Common myeloid progenitor, CD34-positive (primary cell): ENCODE data around the gene AGBL1.

Experiments
- CTCF ChIA-PET: fragments of 350-600 bp; sonication (Branson Sonifier 250); formaldehyde crosslinking; loops from one replicate; lab custom pipeline; 2021; ENCODE audit warnings: antibody characterized with exemption; lab: Charles Lee
- POLR2A ChIA-PET: fragments of 350-600 bp; sonication (Branson Sonifier 250); formaldehyde crosslinking; loops from one replicate; lab custom pipeline; 2021; ENCODE audit warnings: antibody characterized with exemption; lab: Charles Lee
- DNase-seq, 3 donors: peaks; one replicate each; pipeline versions ENCODE4 v3.0.0 to v3.0.0-alpha.2; 2013
- H3K27ac ChIP-seq, 2 experiments: 1 replicate in 1 of 2; 2 replicates in 1 of 2; pipeline ENCODE4 v1.7.0; 2013; ENCODE audit warnings: inconsistent platforms in 2 of 2, low read length in 2 of 2, mild to moderate bottlenecking in 2 of 2, low read depth in 1 of 2, moderate library complexity in 1 of 2; ENCODE audit not compliant: severe bottlenecking in 2 of 2, insufficient read depth in 1 of 2, poor library complexity in 1 of 2
- H3K27me3 ChIP-seq, 5 experiments: replicated peaks in 2 of 5; 1 replicate in 3 of 5; 2 replicates in 2 of 5; pipeline versions ENCODE4 v1.6.1 to v1.7.0; 2013; ENCODE audit warnings: low read length in 4 of 5, mild to moderate bottlenecking in 2 of 5, moderate library complexity in 2 of 5, inconsistent platforms in 1 of 5; ENCODE audit not compliant: insufficient read depth in 5 of 5, control insufficient read depth in 4 of 5
- H3K36me3 ChIP-seq, 4 experiments: 1 replicate in 2 of 4; 2 replicates in 2 of 4; pipeline versions ENCODE4 v1.6.1 to v1.7.0; 2013; ENCODE audit warnings: low read length in 3 of 4, control low read depth in 1 of 4, mild to moderate bottlenecking in 1 of 4; ENCODE audit not compliant: control insufficient read depth in 4 of 4, insufficient read depth in 4 of 4
- H3K4me1 ChIP-seq, 4 experiments: 1 replicate in 3 of 4; 2 replicates in 1 of 4; pipeline versions ENCODE4 v1.6.1 to v1.7.1; 2013; ENCODE audit warnings: low read length in 3 of 4, mild to moderate bottlenecking in 3 of 4, control low read depth in 1 of 4, inconsistent platforms in 1 of 4, moderate library complexity in 1 of 4; ENCODE audit not compliant: control insufficient read depth in 4 of 4, insufficient read depth in 4 of 4; ENCODE audit errors: control extremely low read depth in 1 of 4
- H3K4me3 ChIP-seq, 7 experiments: 1 replicate in 4 of 7; 2 replicates in 3 of 7; pipeline versions ENCODE4 v1.5.1 to v1.7.0; 2013; ENCODE audit warnings: mild to moderate bottlenecking in 7 of 7, low read length in 6 of 7, moderate library complexity in 6 of 7, inconsistent platforms in 2 of 7, low read depth in 2 of 7, control low read depth in 1 of 7; ENCODE audit not compliant: insufficient read depth in 4 of 7, control insufficient read depth in 1 of 7; ENCODE audit errors: extremely low read depth in 1 of 7
- H3K9me3 ChIP-seq, 5 experiments: 1 replicate in 4 of 5; 2 replicates in 1 of 5; pipeline versions ENCODE4 v1.6.1 to v1.7.1; 2013; ENCODE audit warnings: low read length in 4 of 5, mild to moderate bottlenecking in 2 of 5, inconsistent platforms in 1 of 5, low read depth in 1 of 5, moderate library complexity in 1 of 5; ENCODE audit not compliant: control insufficient read depth in 4 of 5, insufficient read depth in 2 of 5; ENCODE audit errors: control extremely low read depth in 1 of 5
- WGBS: methylation state at CpG from one replicate; pipeline ENCODE4 v1.1.5; 2013; ENCODE audit not compliant: insufficient coverage; 5-methylcytosine and 5-hydroxymethylcytosine counted together

The AGBL1 gene

GRCh38 chr15:86235667-86236066 is 156.0 kb downstream of the AGBL1 start:
- no CpG with 5 or more reads among the region's 3 CpGs for WGBS
- H3K9me3 ChIP-seq, result no peaks in the 10 kb centered on the region
- H3K27ac ChIP-seq, result no peak overlapping the region
- no peak overlapping the region for H3K4me3 ChIP-seq
- H3K4me1 ChIP-seq, result no peaks in the 10 kb centered on the region
- ChIA-PET POLR2A (no interaction called here), CTCF (interaction anchor here (0.9 kb wide), 1 partner anchor 32 kb away, joined by 3 read pairs; no protein-coding TSS in a partner anchor)
- no peak for DNase-seq
- peaks cover 0 to 40% (median 11%) of the 10 kb centered on the region in 5 experiments for H3K27me3 ChIP-seq
- H3K36me3 ChIP-seq, result no peaks in the 10 kb centered on the region

GRCh38 chr15:86236356-86237110 is 156.9 kb downstream of the AGBL1 start:
- POLR2A ChIA-PET, result no interaction called here
- 60% methylated on average over 6 of the region's 15 CpGs for WGBS
- CTCF ChIA-PET, result no interaction called here

GRCh38 chr15:86237111-86237500 is 157.4 kb downstream of the AGBL1 start:
- 88% methylated on average over 4 of the region's 5 CpGs for whole genome bisulfite sequencing

More at GRCh38 chr15:86236356-86237110, 156.9 kb downstream of the AGBL1 start:
- no peak overlapping the region for H3K4me3 ChIP-seq
- no peaks in the 10 kb centered on the region for H3K4me1 ChIP-seq
- no peaks in the 10 kb centered on the region for H3K36me3 ChIP-seq
- no peak overlapping the region for H3K27ac ChIP-seq
- DNase-seq, result no peak
- peaks cover 0 to 31% (median 9%) of the 10 kb centered on the region in 5 experiments for H3K27me3 ChIP-seq
- no peaks in the 10 kb centered on the region for H3K9me3 ChIP-seq

GRCh38 chr15:86247249-86247955 is 167.7 kb downstream of the AGBL1 start:
- DNase-seq, result no peak
- Histone ChIP-seq H3K4me3 (no peak overlapping the region), H3K9me3 (no peaks in the 10 kb centered on the region), H3K4me1 (no peaks in the 10 kb centered on the region), H3K27me3 (no peaks in the 10 kb centered on the region), H3K36me3 (no peaks in the 10 kb centered on the region), H3K27ac (no peak overlapping the region)
- WGBS, result 95% methylated on average over 12 of the region's 15 CpGs
- ChIA-PET POLR2A (no interaction called here), CTCF (no interaction called here)

More at GRCh38 chr15:86237111-86237500, 157.4 kb downstream of the AGBL1 start:
- Histone ChIP-seq H3K4me3 (no peak overlapping the region), H3K27ac (no peak overlapping the region), H3K27me3 (peaks cover 0 to 27% (median 9%) of the 10 kb centered on the region in 5 experiments), H3K9me3 (no peaks in the 10 kb centered on the region), H3K4me1 (no peaks in the 10 kb centered on the region), H3K36me3 (no peaks in the 10 kb centered on the region)
- ChIA-PET POLR2A (no interaction called here), CTCF (no interaction called here)
- DNase-seq, result no peak

- H3K4me3 ChIP-seq, result no peak overlapping the region
- ChIA-PET CTCF (no interaction called here), POLR2A (no interaction called here)
- H3K4me1 ChIP-seq, result no peaks in the 10 kb centered on the region
- no peak for DNase-seq
- H3K27ac ChIP-seq, result no peak overlapping the region
- WGBS, result no CpG with 5 or more reads among the region's 2 CpGs
- no peaks in the 10 kb centered on the region for H3K36me3 ChIP-seq
- H3K27me3 ChIP-seq, result no peaks in the 10 kb centered on the region
- H3K9me3 ChIP-seq, result no peaks in the 10 kb centered on the region
These were observed 175.6 kb downstream of the AGBL1 start for GRCh38 chr15:86255247-86255646.

GRCh38 chr15:86256628-86257027 is 177.0 kb downstream of the AGBL1 start:
- Histone ChIP-seq H3K27ac (no peak overlapping the region), H3K27me3 (no peaks in the 10 kb centered on the region), H3K4me1 (no peaks in the 10 kb centered on the region), H3K4me3 (no peak overlapping the region), H3K36me3 (no peaks in the 10 kb centered on the region), H3K9me3 (no peaks in the 10 kb centered on the region)
- WGBS, result 82% methylated on average over 5 of the region's 6 CpGs
- DNase-seq, result no peak
- ChIA-PET POLR2A (no interaction called here), CTCF (no interaction called here)

- no peak for DNase-seq
- Histone ChIP-seq H3K27ac (no peak overlapping the region), H3K36me3 (no peaks in the 10 kb centered on the region), H3K9me3 (no peaks in the 10 kb centered on the region), H3K4me1 (no peaks in the 10 kb centered on the region), H3K27me3 (no peaks in the 10 kb centered on the region), H3K4me3 (no peak overlapping the region)
- POLR2A ChIA-PET, result no interaction called here
- CTCF ChIA-PET, result no interaction called here
- WGBS, result 92% methylated on average over 2 of the region's 5 CpGs
These were observed 179.9 kb downstream of the AGBL1 start for GRCh38 chr15:86259589-86259988.
